Measurements from ENCODE around the gene TTC39B.

DNA sequence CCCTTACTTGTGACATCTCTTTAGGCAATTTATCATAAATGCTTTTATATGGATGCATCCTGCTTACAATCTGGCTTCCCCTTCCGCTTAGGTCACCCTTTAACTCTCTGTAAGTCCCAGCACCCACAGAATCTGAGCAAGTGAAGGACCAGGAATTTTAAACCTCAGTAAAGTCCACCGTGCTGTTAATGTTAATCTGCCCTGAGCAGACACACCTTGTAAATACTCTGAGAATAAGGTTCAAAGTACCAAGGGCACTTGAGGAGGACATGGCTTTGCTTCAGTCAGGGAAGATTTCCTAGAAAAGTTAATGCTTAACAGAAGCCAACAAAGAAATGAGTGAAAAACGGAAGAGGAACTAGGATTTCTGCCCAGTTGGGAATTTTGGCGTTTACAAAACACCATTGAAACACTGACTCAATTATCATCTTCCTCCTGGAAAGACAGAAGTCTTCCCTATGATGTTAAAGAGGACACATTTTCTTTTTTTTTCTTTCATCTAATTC is 26.4 kb upstream of the TTC39B start:
- TF ChIP-seq POLR2A (IDR thresholded peaks at IDR 0.05) = no peak
- TF ChIP-seq, protein P1, sequence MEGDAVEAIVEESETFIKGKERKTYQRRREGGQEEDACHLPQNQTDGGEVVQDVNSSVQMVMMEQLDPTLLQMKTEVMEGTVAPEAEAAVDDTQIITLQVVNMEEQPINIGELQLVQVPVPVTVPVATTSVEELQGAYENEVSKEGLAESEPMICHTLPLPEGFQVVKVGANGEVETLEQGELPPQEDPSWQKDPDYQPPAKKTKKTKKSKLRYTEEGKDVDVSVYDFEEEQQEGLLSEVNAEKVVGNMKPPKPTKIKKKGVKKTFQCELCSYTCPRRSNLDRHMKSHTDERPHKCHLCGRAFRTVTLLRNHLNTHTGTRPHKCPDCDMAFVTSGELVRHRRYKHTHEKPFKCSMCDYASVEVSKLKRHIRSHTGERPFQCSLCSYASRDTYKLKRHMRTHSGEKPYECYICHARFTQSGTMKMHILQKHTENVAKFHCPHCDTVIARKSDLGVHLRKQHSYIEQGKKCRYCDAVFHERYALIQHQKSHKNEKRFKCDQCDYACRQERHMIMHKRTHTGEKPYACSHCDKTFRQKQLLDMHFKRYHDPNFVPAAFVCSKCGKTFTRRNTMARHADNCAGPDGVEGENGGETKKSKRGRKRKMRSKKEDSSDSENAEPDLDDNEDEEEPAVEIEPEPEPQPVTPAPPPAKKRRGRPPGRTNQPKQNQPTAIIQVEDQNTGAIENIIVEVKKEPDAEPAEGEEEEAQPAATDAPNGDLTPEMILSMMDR (IDR thresholded peaks at IDR 0.05) = no peak
